Renal cortical epithelial cell (primary cell): ENCODE data around the gene CCDC127. TPM values are rescaled to one million over a fixed set of nuclear protein-coding genes. Genes with fewer than 3 reads are reported as not detected.
A peak's percentile ranks its signal among the peaks of the same experiment; 100 is the strongest.

Source experiments
- DNase-seq: peaks from one replicate; pipeline ENCODE4 v3.0.0-alpha.2; 2011; ENCODE audit warnings: low read depth
- total RNA-seq: library from RNA; depleted of rRNA; stranded (reverse); fragments of >200 nt; gene quantifications from 2 replicates; pipeline ENCODE4 v1.2.3, GENCODE V29; 2014

The CCDC127 gene
- total RNA-seq, 1 donor from 2014 or later, result 9.9 TPM

DNA sequence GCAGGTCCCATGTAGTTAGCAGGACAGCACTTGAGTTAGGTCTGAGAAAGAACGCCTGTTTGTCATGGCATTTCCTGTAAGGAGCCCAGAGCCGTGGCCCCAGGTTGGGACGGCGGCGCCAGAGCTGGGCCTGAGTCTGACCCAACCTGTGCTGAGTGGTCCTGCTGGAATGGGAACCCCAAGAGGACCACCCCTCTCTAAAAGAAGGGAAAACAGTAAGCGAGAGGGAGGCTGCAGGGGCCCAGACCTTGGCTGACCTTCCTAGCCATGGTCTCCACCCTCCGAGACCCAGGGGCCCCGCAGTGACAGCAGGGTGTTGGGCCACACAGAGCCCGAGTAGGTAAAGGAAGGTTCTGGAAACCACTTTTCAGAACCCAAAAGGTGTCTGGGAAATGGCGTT lies 28.5 kb downstream of the CCDC127 start:
- no peak for DNase-seq

DNA sequence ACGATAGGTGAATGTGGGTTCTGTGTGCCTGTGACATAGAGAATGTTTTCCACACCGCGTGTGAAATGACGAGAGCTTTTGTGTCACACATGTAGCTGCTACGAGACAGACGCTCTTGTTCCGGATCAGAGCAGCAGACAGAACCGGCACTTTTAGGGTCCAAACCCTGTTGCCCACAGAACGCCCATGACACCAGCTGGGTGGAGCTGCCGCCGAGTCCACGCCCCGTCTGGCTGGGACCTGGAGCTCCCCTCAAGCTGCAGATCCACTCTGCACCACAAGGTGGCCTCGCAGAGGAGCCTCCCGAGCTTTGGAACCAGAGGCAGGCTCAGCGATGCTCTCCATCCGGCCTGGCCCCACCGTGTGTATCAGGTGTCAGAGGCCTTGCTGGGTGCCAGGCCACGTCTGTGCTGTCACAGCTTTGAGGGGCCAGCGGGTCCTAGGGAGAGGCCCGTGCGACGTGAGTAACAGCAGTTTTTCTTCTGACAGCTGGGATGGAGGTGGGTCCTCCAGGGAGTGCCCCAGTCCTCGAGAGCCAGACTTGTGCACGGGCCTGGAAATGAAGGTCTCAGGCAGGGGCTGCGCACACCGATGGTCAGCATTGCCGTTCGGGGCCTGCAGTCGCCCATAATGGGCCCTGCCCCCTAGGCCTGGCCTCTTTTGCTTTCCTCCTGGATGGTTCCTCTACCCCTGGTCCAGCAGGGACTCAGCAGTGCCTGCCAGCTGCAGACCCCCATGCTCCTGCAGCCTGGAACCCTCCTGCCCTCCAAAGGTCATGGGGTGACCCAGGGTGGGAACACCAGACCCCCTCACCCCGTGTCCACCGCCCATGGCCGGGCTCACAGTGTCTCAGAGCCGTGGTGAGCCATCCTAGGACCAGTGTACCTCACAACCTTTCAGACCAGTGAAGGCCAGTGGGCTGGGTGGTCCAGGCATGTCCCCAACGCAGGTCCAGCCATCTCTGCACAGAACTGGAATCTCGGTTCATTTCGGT lies 29.2 kb downstream of the CCDC127 start:
- DNase-seq, result peak; percentile 54

DNA sequence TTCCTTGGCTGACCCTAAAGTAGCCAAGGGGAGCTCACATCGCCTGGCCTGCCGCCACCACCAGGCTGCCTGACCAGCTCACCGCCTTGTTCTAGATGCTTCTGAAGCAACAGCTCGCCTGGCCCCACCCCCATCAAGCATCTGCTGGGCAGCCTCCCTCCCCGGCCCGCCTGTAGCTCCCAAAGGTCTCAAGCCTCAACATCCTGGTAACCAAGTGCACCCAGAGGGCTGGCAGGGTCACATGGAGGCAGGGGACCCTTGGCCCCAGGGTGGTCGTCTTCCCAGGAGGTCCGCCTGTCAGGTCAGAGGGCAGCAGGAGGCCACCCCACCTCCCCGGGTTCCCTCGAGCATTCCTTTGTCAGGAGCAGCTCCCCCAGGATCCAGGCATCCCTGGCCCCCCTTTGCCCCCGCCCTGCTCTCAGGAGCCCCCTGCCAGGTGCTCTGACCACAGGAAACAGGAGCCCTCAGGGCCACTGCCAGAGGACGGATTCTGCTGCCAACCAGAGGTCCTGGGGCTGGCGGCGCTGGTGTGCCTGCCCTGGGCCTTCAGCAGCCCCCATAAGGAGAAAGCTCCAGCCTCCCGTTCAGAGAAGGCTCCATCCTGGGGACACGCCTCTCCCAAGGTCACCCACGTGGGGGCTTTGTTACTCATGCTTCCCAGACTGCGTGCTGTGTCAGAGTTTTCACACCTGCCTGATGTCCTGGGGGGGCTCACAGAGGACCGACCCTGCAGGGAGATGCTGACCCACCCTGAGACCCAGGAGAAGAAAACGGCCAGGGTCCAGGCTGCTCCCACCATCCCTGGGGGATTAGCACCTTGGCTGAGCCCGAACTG lies 30.1 kb downstream of the CCDC127 start:
- no peak for DNase-seq

DNA sequence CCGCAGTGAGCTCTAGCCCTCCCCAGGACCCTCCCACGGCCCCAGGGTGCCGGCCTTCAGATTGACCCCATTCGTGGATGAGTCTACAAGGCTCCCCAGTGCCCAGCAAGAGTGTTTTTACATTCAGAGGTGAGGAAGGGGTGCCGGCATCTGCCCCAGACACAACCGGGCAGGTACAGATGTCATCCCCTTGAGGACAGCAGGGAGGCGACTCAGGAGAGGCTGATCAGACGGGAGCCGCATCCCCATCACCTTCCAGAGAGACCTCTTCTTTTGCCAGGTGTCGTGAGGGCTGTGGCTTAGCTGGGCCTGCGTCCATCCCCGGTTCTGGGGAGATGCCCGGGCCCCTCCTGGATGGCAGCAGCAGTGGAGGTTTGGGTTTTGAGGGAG lies 30.9 kb downstream of the CCDC127 start:
- DNase-seq, result no peak

DNA sequence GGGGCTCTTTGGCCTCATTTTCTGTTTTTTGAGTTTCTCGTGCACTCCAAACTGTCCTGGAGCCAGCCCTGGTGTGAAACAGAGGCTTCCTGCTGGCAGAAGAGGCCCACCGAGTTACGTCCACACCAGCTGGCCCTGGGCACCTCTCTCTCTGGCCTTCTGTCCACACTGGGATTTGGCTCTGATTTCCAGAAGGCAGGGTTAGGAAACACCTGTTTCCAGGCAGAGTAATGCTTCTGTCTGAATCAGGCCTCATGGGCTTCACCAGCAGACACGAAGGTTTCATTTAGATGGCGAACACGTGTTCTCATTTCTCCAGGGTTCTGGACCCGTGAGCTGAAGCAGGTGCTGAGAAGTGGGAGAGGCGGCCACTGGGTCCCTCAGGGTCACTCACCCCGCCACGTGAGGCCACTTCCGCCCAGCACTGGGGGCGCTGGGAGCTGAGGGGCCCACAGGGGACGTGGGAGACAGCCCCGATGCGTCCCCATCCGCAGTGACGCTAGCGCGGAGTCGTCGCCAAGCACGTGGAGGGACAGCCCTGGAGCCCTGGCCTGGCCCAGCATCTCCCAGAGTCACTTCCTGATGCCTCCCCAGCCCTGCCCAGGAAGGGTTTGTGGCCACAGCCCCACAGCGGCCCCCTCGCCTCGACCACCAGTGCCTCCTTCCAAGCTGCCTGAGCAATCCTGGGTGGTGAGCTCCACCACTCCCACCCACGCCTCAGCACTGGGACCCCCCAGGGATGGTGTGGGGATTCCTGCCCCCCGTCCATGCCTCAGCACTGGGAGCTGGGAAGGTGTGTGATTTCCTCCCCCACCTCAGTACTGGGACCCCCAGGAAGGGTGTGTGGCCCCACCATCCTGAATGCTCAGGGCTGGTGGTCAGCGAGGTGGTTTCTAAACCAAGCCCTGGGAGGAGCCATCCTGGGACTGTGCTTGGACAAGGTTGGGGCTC lies 31.6 kb downstream of the CCDC127 start:
- DNase-seq, result no peak

DNA sequence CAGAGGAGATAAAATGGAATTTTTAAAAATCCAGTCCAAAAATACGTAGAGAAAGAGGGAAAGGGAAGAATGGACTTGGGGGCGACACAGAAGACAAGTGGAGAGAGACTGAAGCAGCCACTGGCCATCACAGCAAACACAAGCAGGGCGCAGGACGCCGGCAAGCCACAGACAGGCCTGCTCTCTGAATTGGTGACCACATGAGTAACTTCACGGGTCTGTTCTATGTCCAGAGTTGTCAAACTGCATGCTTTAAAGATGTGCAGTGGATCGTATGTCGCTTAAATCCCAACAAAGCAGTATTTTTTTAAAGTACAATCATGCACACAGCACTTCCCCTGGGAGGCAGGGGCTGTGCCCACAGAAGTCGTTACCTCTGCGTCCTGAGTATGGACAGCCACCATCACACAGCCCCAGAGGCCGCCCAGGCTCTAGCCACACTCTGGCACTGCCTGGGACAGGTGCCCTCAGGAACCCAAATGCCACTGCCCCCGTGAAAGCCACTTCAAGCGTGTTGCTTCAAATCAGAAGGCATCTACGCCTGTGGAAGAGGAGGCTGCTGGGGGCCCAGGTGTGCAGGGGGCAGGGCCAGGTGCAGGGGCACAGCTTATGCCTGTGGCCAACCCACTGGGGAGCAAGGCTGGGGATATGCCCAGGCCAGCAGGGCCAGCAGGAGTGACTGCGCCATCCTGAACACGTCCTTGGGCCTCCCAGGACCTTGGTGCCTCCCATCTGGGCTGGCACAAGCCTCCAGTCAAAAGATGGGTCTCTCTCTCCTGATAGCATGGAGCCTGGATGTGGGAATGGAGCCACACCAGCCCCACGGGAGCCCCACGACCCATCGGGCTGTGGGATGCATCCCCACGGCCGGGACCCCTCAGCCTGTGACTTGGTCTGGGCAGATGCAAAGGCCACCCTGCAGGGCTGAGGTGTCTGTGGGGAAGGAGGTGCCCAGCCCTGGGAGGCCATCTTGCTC lies 32.6 kb downstream of the CCDC127 start:
- no peak for DNase-seq

DNA sequence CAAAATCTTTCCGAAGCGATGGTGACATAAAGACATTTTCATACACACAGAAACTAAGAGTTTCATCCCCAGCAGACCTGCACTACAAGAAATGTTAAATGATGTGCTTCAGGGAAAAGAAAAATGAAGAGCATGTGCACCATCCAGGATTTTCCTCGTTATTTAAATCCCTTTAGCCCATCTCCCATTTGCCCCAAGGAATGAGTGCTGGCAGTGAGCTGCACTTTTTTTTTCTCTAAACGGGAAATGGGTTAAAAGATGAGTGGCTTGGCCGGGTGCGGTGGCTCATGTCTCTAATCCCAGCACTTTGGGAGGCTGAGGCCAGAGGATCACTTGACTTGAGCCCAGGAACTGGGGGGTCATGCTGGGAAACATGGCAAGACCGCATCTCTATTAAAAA lies 33.5 kb downstream of the CCDC127 start:
- no peak for DNase-seq

DNA sequence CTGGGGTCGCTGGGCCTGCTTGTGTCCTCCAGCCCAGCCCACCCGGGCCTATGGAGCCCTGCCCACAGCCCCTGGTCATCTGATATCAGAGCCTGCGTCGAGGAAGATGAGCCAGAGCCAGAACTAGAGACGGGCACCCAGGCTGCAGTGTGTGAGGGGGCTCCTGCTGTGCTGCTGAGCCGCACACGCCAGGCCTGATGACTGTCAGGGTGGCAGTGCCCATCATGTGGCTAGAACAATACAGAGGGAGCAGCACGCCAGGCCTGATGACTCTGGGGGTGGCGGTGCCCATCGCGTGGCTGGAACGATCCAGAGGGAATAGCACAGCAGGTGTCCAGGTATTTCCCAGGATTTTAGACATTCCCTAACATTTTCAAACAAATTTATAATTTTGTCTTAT lies 35.8 kb downstream of the CCDC127 start:
- DNase-seq, result no peak

DNA sequence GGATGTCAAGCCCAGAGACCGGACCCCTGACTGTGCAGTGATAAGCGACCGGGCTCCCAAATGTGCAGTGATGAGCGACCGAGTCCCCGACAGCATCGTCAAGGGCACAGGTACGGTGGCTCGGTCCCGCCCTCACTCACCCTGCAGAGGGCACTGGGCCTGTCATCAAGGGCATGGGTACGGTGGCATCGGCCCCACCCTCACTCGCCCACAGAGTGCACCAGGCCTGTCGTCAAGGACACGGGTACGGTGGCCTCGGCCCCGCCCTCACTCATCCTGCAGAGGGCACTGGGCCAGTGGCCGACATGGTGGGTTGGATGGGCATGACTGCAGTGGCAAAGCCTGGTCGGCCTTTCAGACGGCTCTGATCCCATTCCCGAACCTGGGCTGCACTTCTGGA lies 36.4 kb downstream of the CCDC127 start:
- no peak for DNase-seq

DNA sequence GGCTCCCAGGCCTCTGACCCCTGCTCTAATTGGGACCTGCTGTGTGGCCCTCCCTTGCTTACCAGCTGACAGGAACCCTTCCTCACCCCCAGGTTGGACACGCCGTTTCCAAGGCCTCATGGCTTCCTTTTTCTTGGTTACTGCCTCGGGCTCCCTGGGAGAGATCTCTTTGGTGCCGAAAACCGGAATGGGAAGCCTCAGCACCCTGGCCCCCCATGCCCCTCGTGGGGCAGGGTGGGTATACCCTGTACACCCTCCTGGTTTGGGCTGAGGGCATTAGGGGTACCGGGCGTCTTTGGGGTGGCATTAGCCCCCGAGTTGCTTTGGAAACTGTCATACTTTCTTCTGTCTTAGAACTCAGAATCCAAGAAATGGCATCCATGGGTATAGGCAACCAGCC lies 36.8 kb downstream of the CCDC127 start:
- DNase-seq, result no peak

DNA sequence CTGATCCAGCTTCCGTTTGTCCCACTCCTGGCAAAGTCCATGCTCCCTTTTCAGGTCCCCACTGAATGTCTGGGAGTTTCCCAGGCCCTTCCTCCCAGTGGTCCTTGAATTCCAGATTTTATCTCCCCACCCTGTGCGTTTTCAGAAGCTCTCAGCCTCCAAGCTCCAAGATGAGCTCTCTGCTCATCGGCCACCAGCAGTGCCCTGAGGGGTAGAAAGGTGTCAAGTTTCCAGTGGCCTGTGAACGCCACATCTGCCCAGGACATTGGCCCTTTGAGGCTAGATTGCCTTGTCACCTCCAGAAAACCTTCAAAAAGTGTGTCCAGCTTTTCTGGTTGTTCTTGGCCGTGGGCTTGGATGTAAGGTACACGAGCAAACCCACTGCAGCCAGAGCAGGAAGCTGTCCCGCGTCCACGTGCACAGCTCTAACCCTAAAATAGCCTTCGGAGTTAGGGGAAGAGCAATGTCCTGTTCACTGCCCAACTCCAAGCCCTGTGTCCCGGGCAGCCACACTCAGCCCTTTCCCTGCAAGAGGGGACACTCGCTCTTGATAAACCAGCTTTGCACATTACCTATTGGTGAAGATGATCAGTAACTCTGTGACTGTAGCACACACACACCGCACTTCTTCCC lies 37.6 kb downstream of the CCDC127 start:
- no peak for DNase-seq

DNA sequence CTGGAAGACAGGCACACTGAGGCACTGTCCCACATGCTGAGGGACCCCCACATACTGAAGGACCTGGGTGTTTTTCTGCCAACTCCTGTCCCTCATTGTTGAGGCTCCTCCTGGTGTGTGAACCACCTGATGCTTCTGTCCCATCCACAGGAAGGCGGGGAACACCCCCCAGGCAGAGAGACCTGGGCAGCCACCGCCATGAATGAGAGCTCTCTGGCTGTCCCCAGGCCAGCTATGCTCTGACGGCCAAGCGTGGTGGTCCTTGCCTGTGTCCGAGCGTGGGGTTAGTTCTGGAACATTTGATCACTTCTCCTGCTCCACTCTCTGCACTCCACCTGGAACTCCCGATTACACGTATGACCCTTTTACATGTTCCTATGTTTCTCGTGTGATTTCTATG lies 38.6 kb downstream of the CCDC127 start:
- no peak for DNase-seq

DNA sequence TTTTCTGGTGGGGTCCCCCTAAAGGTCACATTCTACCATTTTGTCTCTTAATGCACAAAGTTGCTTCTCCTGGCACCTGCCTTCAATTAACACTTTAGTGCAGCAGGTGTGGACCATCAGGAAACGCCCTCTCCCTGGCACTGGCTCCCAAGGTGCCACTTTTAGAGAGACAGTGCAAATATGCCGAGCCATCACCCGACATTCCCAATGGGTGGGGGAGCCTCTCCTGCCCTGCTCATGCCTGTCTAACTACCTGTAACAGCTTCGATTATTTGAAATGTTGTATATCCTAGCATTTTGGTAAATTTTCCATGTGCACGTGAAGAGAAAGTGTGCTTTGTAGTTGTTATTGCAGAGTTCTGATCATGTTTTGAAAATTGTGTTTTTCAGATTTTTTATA lies 39.8 kb downstream of the CCDC127 start:
- DNase-seq, result no peak

DNA sequence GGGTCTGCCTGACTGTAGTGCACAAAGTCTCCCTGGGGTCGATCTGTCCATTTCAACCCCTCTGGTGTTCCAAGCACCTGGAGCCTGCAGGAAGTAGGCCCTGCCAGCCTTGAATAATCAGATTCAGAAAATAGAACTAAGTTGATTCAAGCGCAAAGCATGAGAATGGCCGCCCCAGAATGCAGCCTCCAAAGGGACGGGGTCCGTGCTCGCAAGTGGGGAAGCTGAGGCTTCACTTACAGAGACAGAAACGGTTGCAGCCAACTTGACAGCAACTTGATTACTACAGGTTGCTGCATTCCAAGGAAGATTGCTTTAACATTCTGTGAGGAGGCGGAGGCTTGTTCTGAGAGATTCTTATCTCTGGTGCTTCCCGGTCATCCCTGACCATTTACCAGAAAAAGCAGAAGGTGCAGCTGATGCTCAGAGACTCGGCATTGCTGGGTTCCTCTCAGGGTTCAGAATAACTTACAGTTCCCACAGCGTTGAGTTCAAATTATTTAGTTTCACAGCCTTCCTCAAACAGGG lies 41.6 kb downstream of the CCDC127 start:
- no peak for DNase-seq

DNA sequence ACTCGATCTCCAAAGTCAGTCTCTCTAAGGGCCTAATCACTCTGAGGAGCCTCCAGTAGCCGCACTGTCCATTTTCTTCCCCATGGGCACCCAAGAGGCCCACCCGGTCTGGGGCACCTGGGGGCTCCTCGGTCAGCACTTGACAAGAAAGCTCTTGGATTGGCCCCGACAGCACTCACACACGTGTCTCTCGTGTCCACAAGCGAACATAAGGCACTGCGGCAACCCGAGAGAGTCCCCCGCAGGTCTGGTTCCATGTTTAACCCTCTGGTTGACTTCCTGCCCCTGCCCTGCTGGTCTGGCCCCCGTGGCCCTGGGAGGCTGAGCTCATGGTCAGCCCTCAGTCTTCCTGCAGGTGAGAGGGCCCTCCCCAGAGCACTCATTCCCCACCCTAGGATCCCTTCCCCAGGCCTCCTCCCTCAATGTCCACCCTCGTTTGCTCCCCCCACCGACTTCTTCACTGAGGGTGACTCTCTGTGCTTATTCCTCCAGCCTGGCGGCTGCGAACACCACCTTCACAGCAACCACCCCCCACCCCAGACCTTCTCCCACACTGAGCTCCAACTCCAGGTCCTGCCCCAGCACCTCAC lies 43.0 kb downstream of the CCDC127 start:
- DNase-seq, result no peak

DNA sequence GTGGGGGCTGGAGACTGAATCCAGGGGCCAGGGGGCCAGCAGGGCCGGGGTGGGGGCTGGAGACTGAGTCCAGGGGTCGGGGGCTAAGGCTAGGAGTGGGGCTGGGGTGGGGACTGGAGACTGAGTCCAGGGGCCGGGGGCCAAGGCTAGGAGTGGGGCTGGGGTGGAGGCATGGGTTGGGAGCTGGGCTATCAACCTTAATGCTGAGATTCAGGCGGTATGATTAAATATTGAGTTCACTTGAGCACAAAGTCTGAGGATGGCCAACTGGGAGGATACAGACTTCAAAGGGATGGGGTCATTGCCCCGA lies 43.7 kb downstream of the CCDC127 start:
- no peak for DNase-seq

DNA sequence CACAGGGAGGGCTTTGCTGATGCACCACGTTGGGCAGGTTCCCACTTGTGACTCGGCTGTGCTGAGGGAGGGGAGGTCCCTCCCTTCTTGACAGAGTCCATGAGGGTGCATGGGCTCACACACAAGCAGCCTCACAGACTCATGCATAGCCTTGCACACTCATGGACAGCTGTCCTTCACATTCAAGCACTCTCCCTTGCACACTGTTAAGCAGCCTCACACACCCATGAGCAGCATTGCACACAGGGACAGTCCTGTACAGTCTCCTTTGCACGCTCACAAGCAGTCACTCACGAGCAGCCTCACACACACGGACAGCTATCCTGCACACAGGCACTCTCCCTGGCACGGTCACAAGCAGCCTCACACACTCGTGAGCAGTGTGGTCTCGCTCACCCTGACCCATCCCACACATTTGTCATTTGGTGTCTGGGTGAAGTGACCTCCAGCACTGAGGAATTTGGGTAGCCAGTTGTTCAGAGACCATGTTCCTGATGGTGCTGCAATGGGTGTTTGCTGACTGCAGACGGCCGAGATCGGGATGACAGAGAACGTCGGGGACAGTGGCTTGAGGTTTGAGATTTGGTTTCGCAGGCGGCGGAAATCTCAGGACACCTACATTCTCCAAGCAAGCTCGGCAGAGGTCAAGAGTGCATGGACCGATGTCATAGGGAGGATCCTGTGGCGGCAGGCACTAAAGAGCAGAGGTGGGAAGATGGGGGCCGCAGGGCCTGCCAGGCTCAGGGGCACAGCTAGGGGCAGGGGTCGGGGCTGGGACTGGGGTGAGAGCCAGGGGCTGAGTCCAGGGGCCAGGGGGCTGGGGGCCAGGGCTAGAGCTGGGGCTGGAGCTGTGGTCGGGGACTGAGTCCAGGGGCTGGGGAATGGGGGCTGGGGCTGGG lies 44.3 kb downstream of the CCDC127 start:
- DNase-seq, result no peak

DNA sequence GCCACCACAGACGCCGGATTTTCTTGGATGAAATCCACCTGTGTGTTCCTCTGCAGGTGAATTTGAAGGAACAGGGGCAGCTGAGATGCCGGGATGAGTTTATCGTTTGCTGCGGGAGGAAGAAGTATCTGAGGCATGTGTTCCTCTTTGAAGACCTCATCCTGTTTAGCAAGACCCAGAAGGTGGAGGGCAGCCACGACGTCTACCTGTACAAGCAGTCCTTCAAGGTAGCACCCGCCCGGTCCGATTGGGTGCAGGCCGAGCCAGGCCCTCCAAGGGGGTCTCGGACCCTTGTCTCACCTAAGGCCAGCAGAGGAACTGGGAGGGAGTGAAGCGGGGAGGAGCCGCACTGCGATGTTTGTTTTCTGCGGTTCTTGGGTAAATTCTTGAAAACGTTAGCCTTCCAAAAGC lies 45.1 kb downstream of the CCDC127 start:
- no peak for DNase-seq
